ENCODE results near the gene APRT.

- no peak for TF ChIP-seq CTCF (IDR thresholded peaks at IDR 0.05)
- TF ChIP-seq EP300 (IDR thresholded peaks at IDR 0.05; ENCODE audit: low read depth): no peak
- no peak for TF ChIP-seq POLR2AphosphoS5 (IDR thresholded peaks at IDR 0.05)
- no peak for TF ChIP-seq POLR2A (IDR thresholded peaks at IDR 0.05)
These were observed 35.9 kb downstream of the APRT start for GRCh38 chr16:88775825-88776224.

All from transverse colon (tissue), 4 donors.